HG02885 (cell line): ENCODE data around the gene EEIG1.

Experiments
- ATAC-seq: cut with Tn5 transposase; IDR thresholded peaks from one replicate; pipeline ENCODE4 v1.9.1; 2021; ENCODE audit warnings: mild to moderate bottlenecking; ENCODE audit not compliant: unreplicated experiment, poor library complexity

The EEIG1 gene

GRCh38 chr9:127943011-127943662 lies 37.7 kb downstream of the EEIG1 start:
- no peak for ATAC-seq

GRCh38 chr9:127942216-127943010 lies 38.4 kb downstream of the EEIG1 start:
- no peak for ATAC-seq

- ATAC-seq, result no peak
Observed at GRCh38 chr9:127941961-127942215, 38.9 kb downstream of the EEIG1 start.

- no peak for ATAC-seq
Observed at GRCh38 chr9:127941062-127941960, 39.5 kb downstream of the EEIG1 start.

- ATAC-seq, result no peak
Observed at GRCh38 chr9:127940593-127940992, 40.2 kb downstream of the EEIG1 start.

GRCh38 chr9:127938298-127938690 lies 42.5 kb downstream of the EEIG1 start:
- ATAC-seq, result no peak

GRCh38 chr9:127937388-127938297 lies 43.1 kb downstream of the EEIG1 start, which contains the start of gene DPM2:
TSS of gene DPM2 (minus strand) at chr9:127937854. CDS start at chr9:127937820, 34 bp downstream.
- peak; percentile 93 for ATAC-seq

- no peak for ATAC-seq
Observed at GRCh38 chr9:127937056-127937387, 43.8 kb downstream of the EEIG1 start.

GRCh38 chr9:127936347-127936852 lies 44.4 kb downstream of the EEIG1 start:
- ATAC-seq, result no peak

GRCh38 chr9:127935765-127936221 lies 45.0 kb downstream of the EEIG1 start:
- ATAC-seq, result no peak

GRCh38 chr9:127934986-127935385 lies 45.8 kb downstream of the EEIG1 start:
- ATAC-seq, result no peak

GRCh38 chr9:127934248-127934647 lies 46.5 kb downstream of the EEIG1 start:
- ATAC-seq, result no peak

GRCh38 chr9:127931092-127931881 lies 49.5 kb downstream of the EEIG1 start:
- ATAC-seq, result peak; percentile 32
